ENCODE results near the gene EREG.
"Not testable (repeated sequence)": the region's sequence is repeated elsewhere in the genome, so short reads cannot be mapped to it uniquely, and the experiment has no call there.

Gene EREG

DNA sequence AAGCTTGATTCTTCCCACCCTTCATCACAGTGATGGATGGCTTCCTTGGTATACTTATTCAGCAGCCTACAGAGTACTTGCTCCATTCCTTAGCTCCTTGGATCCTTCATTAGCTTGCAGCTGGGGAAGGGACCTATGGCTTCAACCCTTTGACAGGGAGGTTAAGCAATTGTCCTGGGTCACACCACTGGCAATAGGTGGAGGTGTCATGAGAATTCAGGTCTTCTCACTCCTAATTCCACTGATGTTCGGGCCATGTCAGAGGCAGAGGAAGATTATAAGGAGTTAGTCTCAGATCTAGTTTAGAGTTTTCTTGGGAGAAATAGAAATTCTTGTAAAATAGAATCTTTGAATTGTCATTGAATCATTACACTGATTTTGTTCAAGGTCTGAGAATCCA, 24.5 kb downstream of the EREG start:
- no peak for DNase-seq (ENCODE audit: low read depth in 1 of 2, low spot score in 1 of 2)

GRCh38 chr4:74390677-74391076, 25.7 kb downstream of the EREG start:
- no peak for DNase-seq (ENCODE audit: low read depth in 1 of 2, low spot score in 1 of 2)

DNA sequence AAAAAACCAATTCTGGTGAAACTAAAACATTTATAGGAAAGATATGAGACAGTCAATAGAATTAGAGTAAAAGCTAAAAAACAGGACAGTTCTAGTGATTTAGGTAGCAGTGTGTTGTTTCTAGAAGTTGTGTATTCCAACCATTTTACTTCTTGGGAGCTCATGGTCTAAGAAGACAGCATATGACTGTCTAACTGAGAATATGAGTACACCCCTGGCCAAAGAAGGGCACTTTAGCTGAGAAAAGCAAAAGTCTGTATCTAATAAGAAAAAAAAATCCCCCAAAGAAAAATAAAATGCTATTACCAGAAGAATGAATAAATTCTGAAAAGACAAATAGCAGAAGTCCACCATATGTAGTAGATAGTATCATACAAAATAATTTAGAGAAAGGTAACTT, 26.4 kb downstream of the EREG start:
- no peak for DNase-seq (ENCODE audit: low read depth in 1 of 2, low spot score in 1 of 2)

- no peak for DNase-seq (ENCODE audit: low read depth in 1 of 2, low spot score in 1 of 2)
These were observed 27.0 kb downstream of the EREG start for GRCh38 chr4:74391890-74392475.

DNA sequence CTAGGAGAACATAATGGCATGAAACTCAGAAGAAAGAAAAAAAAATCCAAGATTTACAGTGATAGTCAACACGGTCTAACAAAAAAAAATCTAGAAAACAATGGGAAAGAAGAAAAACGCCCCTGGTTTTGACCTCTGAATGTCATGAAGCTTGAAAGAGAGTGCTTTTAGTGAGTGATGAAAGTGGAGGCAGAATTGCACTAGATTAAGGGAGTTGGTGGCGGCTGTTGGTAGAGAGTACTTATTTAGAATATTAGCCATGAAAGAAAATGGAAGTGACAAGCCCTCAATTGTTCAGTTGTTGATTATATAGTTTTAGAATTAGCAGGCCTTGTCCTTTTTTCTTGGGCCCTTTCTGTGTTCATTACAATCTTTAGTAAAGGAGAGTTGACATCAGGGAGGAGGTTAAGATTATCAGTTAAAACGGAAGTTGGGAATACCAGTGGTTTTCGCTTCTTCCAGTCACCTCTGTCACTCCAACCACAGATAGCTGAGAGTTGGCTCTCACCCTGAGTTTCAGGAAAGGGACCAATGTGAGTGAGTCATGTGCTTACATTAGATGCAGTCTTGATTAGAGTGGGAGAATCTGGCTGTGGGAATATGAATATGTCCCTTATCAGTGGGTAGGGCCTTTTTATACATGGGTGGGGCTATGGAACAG, 29.7 kb downstream of the EREG start:
- DNase-seq (ENCODE audit: low read depth in 1 of 2, low spot score in 1 of 2) = no peak

GRCh38 chr4:74395633-74396032, 30.7 kb downstream of the EREG start:
- no peak for DNase-seq (ENCODE audit: low read depth in 1 of 2, low spot score in 1 of 2)

- no peak for DNase-seq (ENCODE audit: low read depth in 1 of 2, low spot score in 1 of 2)
These were observed 32.9 kb downstream of the EREG start for GRCh38 chr4:74397748-74398426.

- DNase-seq (ENCODE audit: low read depth in 1 of 2, low spot score in 1 of 2) = not testable (repeated sequence)
These were observed 34.1 kb downstream of the EREG start for GRCh38 chr4:74398894-74399589.

GRCh38 chr4:74400395-74400794, 35.5 kb downstream of the EREG start:
- no peak for DNase-seq (ENCODE audit: low read depth in 1 of 2, low spot score in 1 of 2)

DNA sequence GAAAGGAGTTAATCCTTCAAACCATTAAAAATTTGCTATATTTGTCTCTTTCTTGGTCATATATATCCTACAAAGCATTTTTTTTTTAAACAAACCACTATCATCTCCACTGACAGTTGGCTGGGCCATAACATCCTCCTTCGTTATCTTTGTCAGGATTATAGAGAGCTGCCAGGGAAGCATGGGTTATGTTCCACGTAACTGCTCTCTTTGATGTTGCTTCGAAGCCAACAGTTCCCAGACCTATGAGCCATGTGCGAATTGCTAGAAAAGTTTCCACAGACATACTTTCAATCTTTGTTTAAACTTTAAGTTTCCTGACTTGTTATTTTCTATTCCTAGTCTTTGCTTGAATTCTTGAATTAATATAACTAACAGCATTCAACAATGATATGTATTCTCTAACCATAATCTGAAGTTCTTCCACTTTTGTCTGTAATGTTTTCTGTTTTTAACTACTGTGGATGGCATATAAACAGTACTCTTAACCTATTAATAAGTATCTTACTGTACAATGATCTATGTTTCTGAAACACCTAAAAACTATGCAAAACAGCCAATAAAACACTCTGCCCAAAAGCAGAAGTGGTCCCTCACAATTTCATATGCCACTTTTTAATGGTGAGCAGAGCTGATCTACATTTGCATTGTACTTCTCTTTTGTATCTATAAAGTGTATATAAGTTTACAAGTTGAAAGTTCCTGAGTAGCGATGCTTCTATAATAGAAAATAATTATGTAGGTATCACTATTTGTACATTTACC, 37.9 kb downstream of the EREG start:
- no peak for DNase-seq (ENCODE audit: low read depth in 1 of 2, low spot score in 1 of 2)

DNA sequence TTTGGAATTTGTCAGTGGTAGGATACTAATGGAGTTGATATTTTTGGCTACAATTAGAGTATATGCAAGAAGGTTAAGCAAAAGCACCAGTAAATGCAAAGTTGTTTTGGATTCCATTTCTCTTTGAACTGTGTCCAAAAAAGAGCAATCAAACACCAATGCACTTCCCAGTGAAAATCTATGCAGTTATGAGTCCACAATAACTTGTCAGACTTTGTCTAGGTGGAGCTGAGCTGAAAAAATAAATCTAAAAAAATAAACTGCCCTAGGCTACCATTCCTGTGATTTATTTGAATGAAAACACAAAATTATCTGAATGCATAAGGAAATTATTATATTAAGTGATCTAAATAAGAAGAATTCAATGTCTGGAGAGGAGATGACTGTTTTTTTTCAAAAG, 42.9 kb downstream of the EREG start:
- DNase-seq (ENCODE audit: low read depth in 1 of 2, low spot score in 1 of 2) = no peak

GRCh38 chr4:74408639-74409038, 43.7 kb downstream of the EREG start:
- DNase-seq (ENCODE audit: low read depth in 1 of 2, low spot score in 1 of 2) = no peak

DNA sequence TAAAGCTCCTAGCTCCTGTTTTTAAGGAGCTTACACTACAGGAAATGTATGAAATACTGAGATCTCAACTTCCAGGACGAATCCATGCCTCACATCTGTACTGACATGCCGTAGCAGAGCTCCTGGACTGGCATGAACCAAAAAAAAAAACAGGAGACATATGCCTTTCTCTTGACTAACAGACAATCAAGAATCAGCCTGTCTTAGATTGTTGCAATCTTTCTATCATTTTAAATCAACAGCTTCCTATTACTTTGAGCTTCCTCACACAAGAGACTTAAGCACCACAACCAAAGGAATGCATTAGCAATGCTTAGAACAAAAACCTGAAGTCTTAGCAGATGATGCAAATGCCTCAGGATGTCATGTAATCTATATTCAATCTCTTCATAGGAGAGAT, 45.3 kb downstream of the EREG start:
- no peak for DNase-seq (ENCODE audit: low read depth in 1 of 2, low spot score in 1 of 2)

GRCh38 chr4:74412225-74412624, 47.3 kb downstream of the EREG start:
- no peak for DNase-seq (ENCODE audit: low read depth in 1 of 2, low spot score in 1 of 2)

DNA sequence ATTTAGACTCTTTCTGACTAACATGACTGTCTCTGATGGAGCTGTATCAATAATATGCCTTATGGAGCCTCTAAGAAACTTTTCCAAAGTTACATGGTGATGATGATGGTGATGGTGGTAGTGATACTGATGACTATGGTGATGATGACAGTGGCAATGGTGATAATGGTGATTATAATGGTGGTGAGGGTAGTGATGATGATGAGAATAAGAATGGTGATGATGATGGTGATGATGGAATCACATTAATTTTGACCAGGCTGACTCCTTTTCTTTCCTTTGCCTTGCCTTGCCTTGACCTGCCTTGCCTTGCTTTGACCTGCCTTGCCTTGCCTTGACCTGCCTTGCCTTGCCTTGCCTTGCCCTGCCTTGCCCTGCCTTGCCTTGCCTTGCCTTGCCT, 48.3 kb downstream of the EREG start:
- no peak for DNase-seq (ENCODE audit: low read depth in 1 of 2, low spot score in 1 of 2)

DNA sequence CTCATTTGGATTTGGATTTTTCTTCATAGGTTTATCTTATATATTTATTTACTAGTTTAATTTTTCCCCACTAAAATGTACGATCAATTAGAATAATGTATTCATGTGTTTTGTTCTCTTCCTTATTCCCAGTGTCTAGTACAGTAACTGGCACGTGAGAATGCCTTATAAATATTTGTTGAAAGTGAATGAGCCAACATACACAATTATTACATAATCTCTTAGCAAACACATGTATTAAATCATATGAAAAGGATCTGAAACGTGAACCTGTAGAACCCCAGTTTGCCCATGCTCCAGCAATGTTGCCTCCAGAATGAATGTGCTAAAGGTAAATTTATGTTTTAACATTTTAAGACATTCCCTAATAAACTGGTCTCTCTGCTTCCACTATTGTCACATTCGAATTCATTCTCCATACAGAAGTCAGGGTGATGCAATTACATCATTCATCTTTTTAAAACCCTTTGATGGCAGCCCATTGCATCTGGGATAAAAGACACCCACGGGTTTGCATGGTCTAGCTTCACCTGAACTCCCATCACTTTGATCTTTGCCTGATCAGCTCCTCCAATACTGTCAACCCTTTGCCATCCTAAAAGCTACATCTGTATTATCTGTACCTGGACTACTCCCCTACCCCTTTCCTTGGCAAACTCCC, 49.3 kb downstream of the EREG start:
- DNase-seq (ENCODE audit: low read depth in 1 of 2, low spot score in 1 of 2) = no peak

DNA sequence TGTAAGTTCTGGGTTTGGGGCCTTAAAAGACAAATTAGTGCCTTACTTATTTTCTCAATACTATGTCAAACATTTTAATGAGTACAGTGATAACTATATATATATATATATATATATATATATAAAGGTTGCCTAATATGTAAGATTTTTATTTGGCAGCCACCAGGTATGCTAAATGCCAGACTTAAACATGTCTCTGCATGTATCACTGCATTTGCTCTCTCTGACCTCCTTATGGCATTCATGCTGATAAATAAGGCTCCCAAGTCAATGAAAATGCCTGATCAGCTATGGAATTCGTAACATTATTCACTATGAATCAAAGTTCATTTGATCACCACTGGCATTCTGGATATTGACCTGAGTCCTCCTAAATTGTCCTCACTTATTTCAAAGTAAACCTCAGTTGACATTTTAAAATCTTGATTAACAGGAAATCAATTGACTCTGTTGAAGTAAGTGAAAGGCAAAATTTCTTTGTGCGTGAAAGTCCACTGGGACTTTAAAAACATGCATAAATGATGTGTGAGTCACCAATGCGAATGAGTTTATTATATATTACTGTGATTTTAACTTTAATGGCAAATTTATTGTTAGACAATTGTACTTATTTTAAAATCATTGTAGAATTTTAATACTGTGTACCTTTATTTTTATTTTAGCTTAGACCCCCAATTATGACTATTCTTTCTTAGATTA, 50.8 kb downstream of the EREG start:
- DNase-seq (ENCODE audit: low read depth in 1 of 2, low spot score in 1 of 2) = no peak

- DNase-seq (ENCODE audit: low read depth in 1 of 2, low spot score in 1 of 2) = no peak
These were observed 53.2 kb downstream of the EREG start for GRCh38 chr4:74418063-74418670.

DNA sequence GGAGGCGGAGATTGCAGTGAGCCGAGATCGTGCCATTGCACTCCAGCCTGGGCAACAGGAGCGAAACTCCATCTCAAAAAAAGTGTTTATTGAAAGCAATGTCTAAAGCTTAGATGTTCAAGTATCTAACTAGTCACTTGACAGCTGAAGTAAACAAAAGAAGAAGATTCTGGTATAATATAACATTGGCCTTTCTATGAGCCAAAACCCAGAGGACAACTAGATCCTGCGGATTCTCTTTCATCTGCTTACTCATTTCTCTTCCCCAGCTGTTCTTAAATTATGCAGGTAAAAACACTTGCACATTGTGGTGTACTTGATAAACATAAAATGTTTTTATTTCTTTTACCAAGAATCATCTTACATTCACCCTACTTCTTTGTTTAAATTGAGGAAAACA, 55.9 kb downstream of the EREG start:
- DNase-seq (ENCODE audit: low read depth in 1 of 2, low spot score in 1 of 2) = no peak

- no peak for DNase-seq (ENCODE audit: low read depth in 1 of 2, low spot score in 1 of 2)
These were observed 58.2 kb downstream of the EREG start for GRCh38 chr4:74423104-74423503.

Data from activated T-helper 1 cell treated with anti-CD3 and anti-CD28 coated beads, Interleukin-2, amount 50 U/mL, for 16 hours (primary cell).